Naive thymus-derived CD8-positive, alpha-beta T cell (primary cell): ENCODE measurements around the gene ATXN1L. TPM values are rescaled to one million over a fixed set of nuclear protein-coding genes. Genes with fewer than 3 reads are reported as not detected.
"Not testable (repeated sequence)": the region's sequence is repeated elsewhere in the genome, so short reads cannot be mapped to it uniquely, and the experiment has no call there.

Experiments used
- ATAC-seq, 2 donors: fragments of 150-1000 bp; cut with Tn5 transposase in 1 of 2; sonication (Bioruptor Pico), chemical (Tn5 transposase) in 1 of 2; 1 replicate in 1 of 2; 2 replicates in 1 of 2; pipeline ENCODE4 v1.10.0; 2021; ENCODE audit warnings: mild to moderate bottlenecking in 2 of 2, moderate library complexity in 2 of 2
- POLR2A ChIA-PET: fragments of 350-600 bp; sonication (Branson Sonifier 250); formaldehyde crosslinking; loops from one replicate; lab custom pipeline; 2021; ENCODE audit warnings: antibody characterized with exemption; lab: Charles Lee
- DNase-seq, 10 donors: peaks; one replicate each; pipeline versions ENCODE4 v3.0.0 to v3.0.0-alpha.2; 2020 to 2022
- H3K27ac Mint-ChIP-seq, 10 donors: one replicate each; pipeline ENCODE4 v1.8.0; 2020 to 2022; ENCODE audit warnings: mild to moderate bottlenecking in 10 of 10, mixed read lengths in 10 of 10, moderate library complexity in 4 of 10, inconsistent platforms in 1 of 10
- H3K27me3 Mint-ChIP-seq, 5 donors: one replicate each; pipeline ENCODE4 v1.8.0; 2021 to 2022; ENCODE audit warnings: mixed read lengths in 5 of 5
- H3K36me3 Mint-ChIP-seq, 3 donors: one replicate each; pipeline ENCODE4 v1.8.0; 2020 to 2022; ENCODE audit warnings: mixed read lengths in 3 of 3, mild to moderate bottlenecking in 2 of 3, inconsistent platforms in 1 of 3
- H3K4me1 Mint-ChIP-seq, 4 donors: one replicate each; pipeline ENCODE4 v1.8.0; 2021 to 2022; ENCODE audit warnings: mixed read lengths in 4 of 4
- H3K4me3 Mint-ChIP-seq, 10 donors: one replicate each; pipeline ENCODE4 v1.8.0; 2020 to 2022; ENCODE audit warnings: mild to moderate bottlenecking in 10 of 10, mixed read lengths in 10 of 10, moderate library complexity in 6 of 10, inconsistent platforms in 1 of 10
- H3K9me3 Mint-ChIP-seq, 9 donors: one replicate each; pipeline ENCODE4 v1.8.0; 2020 to 2022; ENCODE audit warnings: mixed read lengths in 9 of 9, mild to moderate bottlenecking in 3 of 9, inconsistent platforms in 1 of 9, moderate library complexity in 1 of 9
- polyA plus RNA-seq, 3 donors: library from polyadenylated mRNA; unstranded; fragments of 300-500 nt; fragmentation: Illumina TruSeq; gene quantifications; one replicate each; pipeline ENCODE4 v1.2.3, GENCODE V29; 2021
- total RNA-seq, 8 experiments: library from RNA in 2 of 8; stranded (reverse) in 2 of 8; gene quantifications; one replicate each; pipeline ENCODE4 v1.2.3 and lab custom pipeline; 2021 to 2026

Gene ATXN1L
- total and polyA plus RNA-seq, 5 experiments from 2014 or later: 4.8 to 35.6 (median 8.5) TPM

DNA sequence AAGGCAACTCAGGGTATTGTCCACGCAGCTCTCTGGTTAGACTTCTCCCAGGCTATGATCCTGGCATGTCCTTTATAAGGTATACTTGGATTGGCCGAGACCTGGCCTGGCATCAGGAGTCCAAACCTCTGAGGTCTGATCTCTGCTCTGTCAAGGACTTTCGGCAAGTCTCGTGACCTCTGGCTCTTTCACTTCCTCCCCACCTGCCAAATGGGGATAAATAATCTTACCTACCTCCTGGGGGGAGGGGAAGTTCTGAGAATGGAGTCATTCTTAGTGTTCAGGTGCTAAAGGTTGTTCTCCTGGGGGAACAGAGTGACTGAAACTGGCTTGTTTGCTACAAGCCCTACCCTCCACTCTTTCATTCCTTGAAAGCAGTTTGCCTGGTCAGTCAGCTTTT lies 7.6 kb downstream of the ATXN1L start:
- peak overlapping the region in 4 of 10 donors; percentile 25 to 81 (median 40) for H3K27ac Mint-ChIP-seq
- peaks cover 30 to 77% (median 61%) of the 10 kb centered on the region in 4 donors for H3K4me1 Mint-ChIP-seq
- POLR2A ChIA-PET: no interaction called here
- no peaks in the 10 kb centered on the region for H3K9me3 Mint-ChIP-seq
- ATAC-seq (no peak), DNase-seq (no peak)
- H3K27me3 Mint-ChIP-seq: no peaks in the 10 kb centered on the region
- peak overlapping the region in 1 of 10 donors; percentile 26 for H3K4me3 Mint-ChIP-seq
- peaks cover 0 to 69% (median 18%) of the 10 kb centered on the region in 3 donors for H3K36me3 Mint-ChIP-seq

DNA sequence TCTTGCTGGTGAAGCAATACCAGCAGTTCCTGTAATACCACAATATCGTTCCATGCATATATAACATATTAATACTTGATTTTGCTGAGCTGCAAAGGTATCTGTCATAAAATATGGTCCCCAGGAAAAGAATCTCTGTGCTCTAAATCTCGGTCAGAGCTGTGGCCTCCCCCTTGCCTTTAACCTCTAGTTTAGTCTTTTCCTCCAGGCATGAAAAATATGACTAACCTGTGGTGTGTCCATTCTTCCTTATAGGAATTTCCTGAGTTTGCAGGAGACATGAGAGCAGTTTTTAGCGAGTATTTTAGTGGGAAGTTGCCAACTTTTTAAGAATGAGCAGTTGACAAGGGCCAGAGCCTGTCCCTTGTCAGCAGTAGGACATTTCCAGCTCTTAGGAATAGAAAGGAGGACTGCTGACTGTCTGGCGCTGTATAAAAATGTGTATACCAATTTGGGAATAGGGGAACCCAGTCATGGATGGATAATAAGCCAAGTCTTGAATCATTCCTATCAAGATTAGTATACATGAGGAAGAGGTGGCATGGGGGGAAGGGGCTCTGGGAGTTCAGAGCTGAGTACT lies 8.7 kb downstream of the ATXN1L start:
- peak overlapping the region in 3 of 10 donors; percentile 46 to 67 (median 50) for H3K27ac Mint-ChIP-seq
- no peak for DNase-seq
- no peaks in the 10 kb centered on the region for H3K27me3 Mint-ChIP-seq
- peaks cover 0 to 65% (median 16%) of the 10 kb centered on the region in 3 donors for H3K36me3 Mint-ChIP-seq
- no peaks in the 10 kb centered on the region for H3K9me3 Mint-ChIP-seq
- POLR2A ChIA-PET: interaction anchor here (0.6 kb wide), 1 partner anchor 17 kb away, joined by 3 read pairs; no protein-coding TSS in a partner anchor
- no peak for ATAC-seq
- no peak overlapping the region for H3K4me3 Mint-ChIP-seq
- H3K4me1 Mint-ChIP-seq: peaks cover 29 to 76% (median 58%) of the 10 kb centered on the region in 4 donors

DNA sequence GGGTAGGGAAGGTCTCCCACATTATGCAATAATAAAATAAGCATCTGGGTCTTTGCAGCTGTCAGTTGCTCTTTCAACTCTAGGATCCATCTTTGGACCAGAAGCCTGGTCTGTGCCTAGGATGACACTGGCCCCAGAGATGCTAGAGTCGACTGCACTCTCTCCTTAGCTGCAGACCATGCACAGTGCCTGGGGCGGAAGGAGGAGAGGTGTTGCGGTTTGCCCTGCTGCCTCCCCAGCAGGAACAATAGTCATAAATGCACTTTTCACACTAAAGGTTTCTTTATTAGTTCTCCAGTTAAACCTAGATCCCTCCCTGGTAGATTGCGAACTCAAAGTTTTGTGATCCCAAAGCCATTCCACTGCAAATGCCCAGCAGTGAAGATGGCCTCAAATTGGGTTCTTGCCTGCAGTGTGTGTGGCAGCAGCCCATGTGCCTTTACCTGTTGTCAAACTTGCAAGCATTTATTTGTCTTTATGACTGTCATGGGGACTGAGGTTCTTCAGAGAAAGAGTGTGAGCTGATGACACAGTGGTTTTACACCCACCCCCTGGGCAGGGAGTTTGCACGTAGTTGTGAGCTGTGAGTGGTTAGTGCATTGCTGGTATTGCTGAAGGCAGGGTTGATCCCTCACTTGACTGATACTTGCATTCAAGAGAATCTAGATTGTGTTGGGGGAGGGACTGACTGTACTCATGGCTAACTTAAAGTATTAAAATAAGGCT lies 10.3 kb downstream of the ATXN1L start:
- H3K9me3 Mint-ChIP-seq: no peaks in the 10 kb centered on the region
- H3K4me1 Mint-ChIP-seq: peaks cover 28 to 69% (median 57%) of the 10 kb centered on the region in 4 donors
- ATAC-seq (peak; percentile 32 to 35), DNase-seq (peak in 1 of 10 donors; percentile 45)
- peaks cover 0 to 56% (median 5%) of the 10 kb centered on the region in 3 donors for H3K36me3 Mint-ChIP-seq
- H3K27ac Mint-ChIP-seq: peak overlapping the region in 8 of 10 donors; percentile 29 to 93 (median 70)
- H3K27me3 Mint-ChIP-seq: no peaks in the 10 kb centered on the region
- peak overlapping the region in 2 of 10 donors; percentile 6 to 80 for H3K4me3 Mint-ChIP-seq
- POLR2A ChIA-PET: interaction anchor here (2.7 kb wide), 1 partner anchor 26 kb away, joined by 11 read pairs; no protein-coding TSS in a partner anchor

DNA sequence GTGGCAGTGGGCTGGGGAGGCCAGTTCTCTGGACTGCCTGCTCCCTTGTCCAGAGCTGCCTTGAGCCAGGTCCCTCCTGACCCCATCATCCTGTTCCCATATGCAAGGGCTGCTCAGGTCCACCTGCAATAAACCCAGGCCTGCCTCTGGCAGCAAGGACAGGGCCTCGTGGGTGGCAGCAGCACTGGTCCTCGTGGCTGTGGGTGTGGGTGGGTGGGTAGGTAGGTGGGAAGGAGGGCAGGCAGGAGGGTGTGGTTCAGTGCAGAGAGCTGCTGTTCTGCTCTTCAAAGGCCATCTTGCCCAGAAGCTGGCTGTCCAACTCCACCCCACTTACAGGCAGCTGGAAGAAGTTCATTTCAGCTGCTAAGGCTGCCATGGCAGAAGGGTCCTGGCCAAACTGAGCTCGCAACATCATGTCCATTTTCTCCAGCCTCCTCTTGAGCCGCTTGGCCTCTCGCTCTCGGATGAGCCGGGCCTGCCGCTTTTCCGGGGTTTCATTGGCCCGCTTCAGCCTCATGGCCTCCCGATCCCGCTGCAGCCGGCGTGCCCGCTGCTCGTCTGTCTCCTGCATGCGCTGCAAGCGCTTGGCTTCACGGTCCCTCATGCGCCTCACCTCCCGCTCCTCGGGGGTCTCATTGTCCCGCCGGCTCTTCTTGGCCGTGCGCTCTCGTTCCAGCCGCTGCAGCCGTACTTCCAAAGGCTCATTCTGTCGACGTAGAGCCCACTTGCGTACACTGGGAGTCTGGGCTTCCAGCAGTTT lies 14.2 kb downstream of the ATXN1L start:
- DNase-seq (no peak), ATAC-seq (no peak)
- Mint-ChIP-seq H3K4me3 (no peak overlapping the region), H3K27ac (peak overlapping the region in 3 of 10 donors; percentile 20 to 58 (median 27)), H3K4me1 (peaks cover 20 to 31% (median 28%) of the 10 kb centered on the region in 4 donors), H3K36me3 (peaks cover 0 to 43% (median 5%) of the 10 kb centered on the region in 3 donors), H3K9me3 (no peaks in the 10 kb centered on the region), H3K27me3 (no peaks in the 10 kb centered on the region)
- POLR2A ChIA-PET: no interaction called here

DNA sequence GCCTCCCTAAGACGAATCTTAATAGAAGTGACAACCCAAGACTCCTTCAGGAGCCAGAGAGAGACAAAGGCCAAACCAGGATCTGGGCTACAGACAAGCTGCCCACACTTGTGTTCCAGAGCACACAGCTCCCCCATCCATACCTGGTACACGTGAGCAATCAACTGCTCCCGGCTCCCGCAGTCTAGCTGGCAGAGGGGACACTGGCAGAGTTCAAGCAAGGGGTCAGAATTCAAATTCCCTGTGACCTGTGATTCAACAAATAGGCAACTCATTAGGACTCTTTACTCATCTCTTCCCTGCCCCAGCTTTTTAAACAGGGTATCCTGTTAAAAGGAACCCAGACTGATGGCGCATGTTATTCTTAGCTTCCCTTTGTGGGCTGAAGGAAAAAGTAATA lies 18.2 kb downstream of the ATXN1L start:
- Mint-ChIP-seq H3K27me3 (no peaks in the 10 kb centered on the region), H3K9me3 (no peaks in the 10 kb centered on the region), H3K36me3 (peaks cover 0 to 45% (median 5%) of the 10 kb centered on the region in 3 donors), H3K4me1 (peaks cover 2 to 6% (median 5%) of the 10 kb centered on the region in 4 donors), H3K4me3 (no peak overlapping the region), H3K27ac (no peak overlapping the region)
- no peak for ATAC-seq
- no peak for DNase-seq
- POLR2A ChIA-PET: no interaction called here

DNA sequence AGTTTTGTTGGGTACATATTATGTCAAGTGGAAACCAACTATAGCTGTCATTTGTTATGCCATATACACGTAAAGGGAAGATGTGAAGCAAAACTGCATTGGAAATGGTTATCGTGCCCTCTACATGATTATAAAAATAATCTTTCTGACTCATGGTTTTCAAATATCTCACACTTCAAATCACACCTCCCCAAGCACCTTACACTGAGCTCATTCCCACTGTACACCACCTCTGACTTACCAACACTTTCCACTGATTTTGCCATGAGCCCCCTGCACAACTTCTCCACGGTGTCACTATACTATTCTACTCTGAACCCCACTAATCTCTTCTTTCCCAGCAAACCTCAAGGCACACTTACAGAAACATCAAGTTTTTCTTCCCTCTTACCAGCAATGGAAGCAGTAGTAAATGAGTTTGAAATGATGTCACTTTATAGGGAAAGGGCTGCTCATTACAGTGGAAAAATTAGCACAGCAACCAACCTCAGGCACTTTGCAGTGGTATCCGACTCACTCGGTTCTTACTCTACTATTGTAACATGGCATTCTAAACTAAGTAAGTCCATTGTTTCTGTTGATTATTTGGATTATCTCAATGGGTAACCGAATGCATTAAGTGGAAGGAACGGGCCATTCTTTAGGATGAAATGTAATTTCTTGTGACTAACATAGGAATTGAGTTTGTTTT lies 19.5 kb downstream of the ATXN1L start:
- peaks cover 0 to 11% (median 3%) of the 10 kb centered on the region in 4 donors for H3K4me1 Mint-ChIP-seq
- peak overlapping the region in 1 of 10 donors; percentile 32 for H3K27ac Mint-ChIP-seq
- no peak for ATAC-seq
- DNase-seq: no peak
- no peaks in the 10 kb centered on the region for H3K9me3 Mint-ChIP-seq
- no peaks in the 10 kb centered on the region for H3K27me3 Mint-ChIP-seq
- POLR2A ChIA-PET: interaction anchor here (0.5 to 0.7 kb wide), 2 partner anchors 14 to 33 kb away, joined by 3 to 4 read pairs; no protein-coding TSS in a partner anchor
- H3K4me3 Mint-ChIP-seq: peak overlapping the region in 1 of 10 donors; percentile 2
- H3K36me3 Mint-ChIP-seq: peaks cover 0 to 37% (median 5%) of the 10 kb centered on the region in 3 donors

DNA sequence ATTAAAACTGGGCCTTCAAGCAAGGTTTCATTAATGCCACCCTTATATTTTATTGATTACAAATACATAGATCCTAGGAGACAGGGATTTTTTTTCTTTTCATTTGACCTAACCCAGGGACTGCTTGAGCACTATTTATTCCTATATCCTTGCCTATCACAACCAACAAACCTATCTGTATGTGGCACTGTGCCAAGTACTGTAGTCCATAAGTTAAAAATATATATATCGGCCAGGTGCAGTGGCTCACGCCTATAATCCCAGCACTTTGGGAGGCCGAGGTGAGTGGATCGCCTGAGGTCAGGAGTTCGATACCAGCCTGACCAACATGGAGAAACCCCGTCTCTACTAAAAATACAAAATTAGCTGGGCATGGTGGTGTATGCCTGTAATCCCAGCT lies 21.4 kb downstream of the ATXN1L start:
- not testable (repeated sequence) for H3K9me3 Mint-ChIP-seq, H3K4me3 Mint-ChIP-seq, H3K27ac Mint-ChIP-seq, ATAC-seq, DNase-seq, H3K27me3 Mint-ChIP-seq
- Mint-ChIP-seq H3K36me3 (peaks cover 0 to 28% (median 7%) of the 10 kb centered on the region in 3 donors), H3K4me1 (peaks cover 0 to 12% (median 3%) of the 10 kb centered on the region in 4 donors)
- POLR2A ChIA-PET: interaction anchor here (0.6 kb wide), 1 partner anchor 89 kb away, joined by 3 read pairs; no protein-coding TSS in a partner anchor

DNA sequence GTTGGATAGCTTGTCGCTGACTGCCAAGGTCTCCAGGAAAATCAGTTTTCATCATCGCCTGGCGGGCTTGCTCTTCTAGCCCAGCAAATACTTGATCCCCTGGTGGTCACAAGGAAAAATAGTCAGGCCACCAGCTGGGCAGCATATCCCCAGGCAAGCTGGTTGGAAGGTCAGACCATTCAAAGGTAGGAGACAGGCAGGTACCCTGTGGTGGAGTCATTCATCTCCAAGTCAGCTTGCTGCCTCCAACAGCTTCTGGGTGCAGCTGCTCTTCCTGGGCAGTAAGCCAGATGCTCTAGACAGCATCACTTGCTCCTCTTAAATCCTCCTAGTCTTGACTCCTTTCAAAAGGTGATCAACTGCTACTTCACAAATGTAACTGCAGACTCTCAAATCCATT lies 22.2 kb downstream of the ATXN1L start:
- ATAC-seq (no peak), DNase-seq (no peak)
- Mint-ChIP-seq H3K27me3 (no peaks in the 10 kb centered on the region), H3K4me1 (peaks cover 0 to 20% (median 10%) of the 10 kb centered on the region in 4 donors), H3K27ac (no peak overlapping the region), H3K4me3 (no peak overlapping the region), H3K36me3 (peaks cover 0 to 28% (median 7%) of the 10 kb centered on the region in 3 donors), H3K9me3 (no peaks in the 10 kb centered on the region)
- POLR2A ChIA-PET: interaction anchor here (0.5 kb wide), 2 partner anchors 25 to 64 kb away, joined by 3 read pairs; no protein-coding TSS in a partner anchor

DNA sequence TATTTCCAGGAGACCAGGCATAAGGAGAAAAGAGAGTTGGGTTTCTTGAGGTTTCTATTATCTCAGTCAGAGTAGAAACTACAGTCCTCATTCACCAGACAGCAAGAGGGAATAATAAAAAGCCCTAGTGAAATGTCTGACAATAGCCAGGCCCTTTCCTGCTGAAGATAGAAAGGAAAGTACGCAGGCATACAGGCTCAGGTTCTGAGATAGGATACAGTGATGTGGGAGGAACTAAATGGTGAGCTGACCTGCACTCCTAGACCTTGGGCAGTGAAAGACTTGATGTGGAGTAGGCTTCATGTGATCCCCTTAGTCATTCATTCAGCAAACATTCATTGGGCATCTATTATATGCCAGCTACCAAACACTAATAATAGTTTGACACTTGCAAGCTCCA lies 23.3 kb downstream of the ATXN1L start:
- Mint-ChIP-seq H3K27ac (no peak overlapping the region), H3K9me3 (no peaks in the 10 kb centered on the region), H3K4me1 (peaks cover 0 to 24% (median 14%) of the 10 kb centered on the region in 4 donors), H3K27me3 (no peaks in the 10 kb centered on the region), H3K36me3 (peaks cover 0 to 22% (median 4%) of the 10 kb centered on the region in 3 donors), H3K4me3 (no peak overlapping the region)
- DNase-seq (no peak), ATAC-seq (no peak)
- POLR2A ChIA-PET: no interaction called here

DNA sequence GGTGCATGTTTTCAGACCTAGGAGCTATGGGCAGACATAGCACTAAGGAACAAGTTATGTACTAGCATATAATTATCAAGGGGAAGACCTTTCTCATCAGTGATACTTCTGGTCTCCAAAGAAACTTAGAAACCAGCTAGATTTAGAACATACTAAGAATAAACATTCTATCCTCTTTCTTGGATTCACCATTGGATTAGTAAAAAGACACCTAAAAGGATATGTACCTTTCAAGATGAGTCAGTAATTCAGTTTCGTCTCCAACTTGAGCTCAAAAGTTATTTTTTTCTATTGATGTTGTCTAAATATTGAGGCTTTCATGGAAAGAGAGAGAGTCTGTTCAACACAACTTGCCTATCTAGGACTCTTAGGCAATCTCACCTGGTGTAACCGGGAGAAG lies 25.0 kb downstream of the ATXN1L start:
- H3K9me3 Mint-ChIP-seq: no peaks in the 10 kb centered on the region
- ATAC-seq: no peak

DNA sequence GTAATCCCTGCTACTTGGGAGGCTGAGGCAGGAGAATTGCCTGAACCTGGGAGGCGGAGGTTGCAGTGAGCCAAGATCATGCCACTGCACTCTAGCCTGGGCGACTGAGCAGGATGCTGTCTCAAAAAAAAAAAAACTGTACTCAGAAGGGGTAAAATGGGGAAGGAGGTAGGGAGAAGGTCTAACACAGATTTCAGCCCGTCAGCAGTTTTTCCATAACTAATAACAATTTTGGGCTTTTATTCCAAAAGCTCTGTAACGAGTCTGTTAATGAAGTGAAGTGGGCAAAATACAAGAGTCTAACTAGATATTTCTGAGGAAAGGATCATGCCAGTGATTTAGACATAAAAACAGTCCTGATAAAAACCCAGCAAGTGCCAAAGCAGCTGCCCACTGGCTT lies 27.4 kb downstream of the ATXN1L start:
- Mint-ChIP-seq H3K4me1 (peaks cover 0 to 24% (median 14%) of the 10 kb centered on the region in 4 donors), H3K9me3 (no peaks in the 10 kb centered on the region), H3K36me3 (peaks cover 0 to 8% (median 3%) of the 10 kb centered on the region in 3 donors), H3K4me3 (peak overlapping the region; percentile 24 to 76 (median 52)), H3K27me3 (no peaks in the 10 kb centered on the region), H3K27ac (peak overlapping the region; percentile 72 to 94 (median 86))
- POLR2A ChIA-PET: interaction anchor here (0.6 kb wide), 1 partner anchor 110 kb away, joined by 4 read pairs; no protein-coding TSS in a partner anchor
- ATAC-seq (no peak), DNase-seq (no peak)

More for the DNA sequence above, 25.0 kb downstream of the ATXN1L start:
- Mint-ChIP-seq H3K27ac (no peak overlapping the region), H3K27me3 (no peaks in the 10 kb centered on the region), H3K4me3 (no peak overlapping the region), H3K4me1 (peaks cover 0 to 24% (median 14%) of the 10 kb centered on the region in 4 donors), H3K36me3 (peaks cover 0 to 14% (median 3%) of the 10 kb centered on the region in 3 donors)
- DNase-seq: no peak
- POLR2A ChIA-PET: interaction anchor here (1.8 kb wide), 1 partner anchor 10 kb away, joined by 5 read pairs; no protein-coding TSS in a partner anchor
